Activated T-cell treated with anti-CD3 and anti-CD28 coated beads for 24 hours (primary cell): ENCODE data around the gene ITLN1.
"Not testable (repeated sequence)": the region's sequence is repeated elsewhere in the genome, so short reads cannot be mapped to it uniquely, and the experiment has no call there.

Source experiments
- DNase-seq: peaks from one replicate; pipeline ENCODE4 v3.0.0-alpha.2; 2020; ENCODE audit warnings: low read depth

ITLN1 gene

GRCh38 chr1:160885042-160885441, at the start of gene ITLN1:
ITLN1 (minus strand) TSS chr1:160885180; CDS start chr1:160884877, 303 bp downstream.
- DNase-seq = no peak

DNA sequence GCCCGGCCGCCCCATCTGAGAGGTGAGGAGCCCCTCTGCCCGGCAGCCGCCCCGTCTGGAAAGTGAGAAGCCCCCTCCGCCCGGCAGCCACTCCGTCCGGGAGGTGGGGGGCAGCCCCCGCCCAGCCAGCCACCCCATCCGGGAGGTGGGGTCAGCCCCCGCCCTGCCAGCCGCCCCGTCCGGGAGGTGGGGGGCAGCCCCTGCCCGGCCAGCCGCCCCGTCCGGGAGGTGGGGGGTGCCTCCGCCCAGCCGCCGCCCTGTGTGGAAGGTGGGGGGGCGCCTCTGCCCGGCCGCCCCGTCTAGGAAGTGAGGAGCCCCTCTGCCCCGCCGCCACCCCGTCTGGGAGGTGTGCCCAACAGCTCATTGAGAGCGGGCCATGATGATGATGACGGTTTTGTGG, 48.3 kb upstream of the ITLN1 start:
- not testable (repeated sequence) for DNase-seq

- no peak for DNase-seq
Measured at GRCh38 chr1:160925652-160926244, 40.8 kb upstream of the ITLN1 start.

DNA sequence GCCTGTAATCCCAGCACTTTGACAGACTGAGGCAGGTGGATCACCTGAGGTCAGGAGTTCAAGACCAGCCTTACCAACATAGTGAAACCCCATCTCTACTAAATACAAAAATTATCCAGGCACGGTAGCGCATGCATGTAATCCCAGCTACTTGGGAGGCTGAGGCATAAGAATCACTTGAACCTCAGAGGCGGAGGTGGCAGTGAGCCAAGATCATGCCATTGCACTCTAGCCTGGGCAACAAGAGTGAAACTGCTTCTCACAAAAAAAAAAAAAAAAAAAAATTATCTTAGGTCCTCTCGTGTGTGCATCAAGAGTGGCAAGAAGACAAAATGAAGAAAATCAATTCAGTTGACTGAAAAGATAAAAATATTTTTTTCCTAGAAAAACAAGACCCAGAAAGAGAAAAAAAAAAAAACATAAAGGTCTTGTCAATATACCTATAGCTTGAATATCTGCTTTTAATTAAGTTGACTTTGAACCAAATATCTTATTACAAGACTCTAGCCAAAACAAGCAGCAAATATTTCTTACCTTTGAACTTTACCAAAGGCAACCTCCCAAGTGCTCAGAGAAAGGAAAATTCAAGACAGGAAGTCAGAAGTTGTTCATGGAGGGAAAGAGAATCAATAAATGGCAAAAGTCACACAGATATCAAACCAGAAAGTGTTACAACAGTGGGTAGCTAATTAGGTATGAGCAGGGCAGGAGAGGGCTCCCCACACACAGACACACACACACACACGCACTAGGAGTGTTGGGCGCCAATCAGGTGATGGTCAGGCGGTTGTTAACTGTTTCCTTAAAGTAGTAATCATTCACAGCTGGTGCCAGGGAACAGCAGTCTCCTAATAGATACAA, 40.0 kb upstream of the ITLN1 start:
- DNase-seq = no peak

GRCh38 chr1:160916666-160917065, 31.7 kb upstream of the ITLN1 start:
- no peak for DNase-seq

DNA sequence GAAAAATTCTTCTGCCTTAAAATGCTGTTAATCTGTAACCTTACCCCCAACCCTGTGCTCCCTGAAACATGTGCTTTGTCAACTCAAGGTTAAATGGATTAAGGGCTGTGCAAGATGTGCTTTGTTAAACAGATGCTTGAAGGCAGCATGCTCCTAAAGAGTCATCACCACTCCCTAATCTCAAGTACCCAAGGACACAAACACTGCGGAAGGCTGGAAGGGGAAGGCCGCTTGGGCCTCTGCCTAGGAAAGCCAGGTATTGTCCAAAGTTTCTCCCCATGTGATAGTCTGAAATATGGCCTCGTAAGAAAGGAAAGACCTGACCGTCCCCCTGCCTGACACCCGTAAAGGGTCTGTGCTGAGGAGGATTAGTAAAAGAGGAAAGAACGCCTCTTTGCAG, 28.2 kb upstream of the ITLN1 start:
- DNase-seq = not testable (repeated sequence)

- DNase-seq = no peak
Measured at GRCh38 chr1:160911925-160912324, 26.9 kb upstream of the ITLN1 start.

GRCh38 chr1:160911441-160911840, 26.5 kb upstream of the ITLN1 start:
- DNase-seq = no peak

DNA sequence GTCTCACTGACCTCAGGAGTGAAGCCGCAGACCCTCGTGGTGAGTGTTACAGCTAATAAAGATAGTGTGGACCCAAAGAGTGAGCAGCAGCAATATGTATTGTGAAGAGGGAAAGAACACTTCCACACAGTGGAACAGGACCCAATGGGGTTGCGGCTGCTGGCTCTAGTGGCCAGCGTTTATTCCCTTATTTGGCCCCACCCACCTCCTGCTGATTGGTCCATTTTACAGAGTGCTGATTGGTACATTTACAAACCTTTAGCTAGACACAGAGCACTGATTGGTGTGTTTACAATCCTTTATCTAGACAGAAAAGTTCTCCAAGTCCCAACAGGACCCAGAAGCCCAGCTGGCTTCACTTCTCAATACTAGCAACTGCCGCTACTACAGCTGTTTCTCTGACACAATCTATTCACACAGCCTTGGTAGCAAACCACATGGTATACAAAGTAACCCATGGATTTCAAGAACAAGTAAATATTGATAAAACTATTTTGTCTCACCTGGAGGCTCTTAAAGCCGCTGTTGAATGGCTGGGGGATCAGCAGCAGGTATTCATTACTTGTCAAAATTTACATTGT, 25.3 kb upstream of the ITLN1 start:
- DNase-seq = no peak

- no peak for DNase-seq
Measured at GRCh38 chr1:160907976-160908375, 23.0 kb upstream of the ITLN1 start.

DNA sequence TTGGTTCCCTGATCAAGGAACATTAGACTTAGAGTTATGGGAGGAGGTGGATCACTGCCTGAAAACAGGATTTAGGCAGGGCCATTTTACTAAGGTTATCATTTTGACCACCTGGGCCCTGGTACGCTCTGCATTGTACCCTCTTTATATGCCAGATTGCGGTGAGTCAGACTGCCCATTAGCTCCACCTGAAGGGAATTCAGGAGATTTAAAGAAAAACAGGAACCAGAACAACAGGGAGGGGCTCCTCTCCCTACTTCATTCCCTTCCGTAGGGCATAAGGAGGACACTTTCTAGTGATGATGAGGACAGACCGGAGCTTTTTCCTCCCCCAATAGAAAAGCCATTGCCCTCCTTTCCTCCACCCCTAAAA, 20.6 kb upstream of the ITLN1 start:
- DNase-seq = no peak

GRCh38 chr1:160904783-160905616, 20.0 kb upstream of the ITLN1 start:
- DNase-seq = no peak

DNA sequence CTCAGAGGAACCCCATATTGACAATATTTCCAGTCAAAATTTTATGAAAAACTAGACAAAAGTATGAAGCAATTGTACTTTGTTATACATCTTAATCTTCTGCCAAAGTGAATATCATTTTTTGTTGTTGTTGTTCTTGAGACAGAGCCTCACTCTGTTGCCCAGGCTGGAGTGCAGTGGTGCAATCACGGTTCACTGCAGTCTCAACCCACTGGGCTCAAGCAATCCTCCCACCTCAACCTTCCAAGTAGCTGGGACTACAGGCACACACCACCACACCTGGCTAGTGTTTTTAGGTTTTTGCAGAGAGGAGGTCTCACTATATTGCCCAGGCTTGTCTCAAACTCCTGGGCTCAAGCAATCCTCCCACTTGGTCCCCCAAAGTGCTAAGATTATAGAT, 17.3 kb upstream of the ITLN1 start:
- DNase-seq = not testable (repeated sequence)

GRCh38 chr1:160901768-160902167, 16.8 kb upstream of the ITLN1 start:
- no peak for DNase-seq

- not testable (repeated sequence) for DNase-seq
Measured at GRCh38 chr1:160900683-160901082, 15.7 kb upstream of the ITLN1 start.

DNA sequence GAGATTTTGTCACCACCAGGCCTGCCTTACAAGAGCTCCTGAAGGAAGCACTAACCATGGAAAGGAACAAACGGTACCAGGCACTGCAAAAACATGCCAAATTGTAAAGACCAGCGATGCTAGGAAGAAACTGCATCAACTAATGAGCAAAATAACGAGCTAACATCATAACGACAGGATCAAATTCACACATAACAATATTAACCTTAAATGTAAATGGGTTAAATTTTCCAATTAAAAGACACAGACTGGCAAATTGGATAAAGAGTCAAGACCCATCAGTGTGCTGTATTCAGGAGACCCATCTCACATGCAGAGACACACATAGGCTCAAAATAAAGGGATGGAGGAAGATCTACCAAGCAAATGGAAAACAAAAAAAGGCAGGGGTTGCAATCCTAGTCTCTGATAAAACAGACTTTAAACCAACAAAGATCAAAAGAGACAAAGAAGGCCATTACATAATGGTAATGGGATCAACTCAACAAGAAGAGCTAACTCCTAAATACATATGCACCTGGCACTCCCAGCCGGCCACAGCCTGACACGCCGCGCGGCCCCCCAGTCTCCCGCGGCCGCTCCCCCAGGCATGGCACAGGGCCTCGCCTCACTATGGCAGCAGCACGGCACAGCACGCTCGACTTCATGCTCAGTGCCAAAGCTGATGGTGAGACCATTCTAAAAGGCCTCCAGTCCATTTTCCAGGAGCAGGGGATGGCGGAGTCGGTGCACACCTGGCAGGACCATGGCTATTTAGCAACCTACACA, 9.6 kb upstream of the ITLN1 start:
- DNase-seq = not testable (repeated sequence)

GRCh38 chr1:160891474-160891873, 6.5 kb upstream of the ITLN1 start:
- no peak for DNase-seq

DNA sequence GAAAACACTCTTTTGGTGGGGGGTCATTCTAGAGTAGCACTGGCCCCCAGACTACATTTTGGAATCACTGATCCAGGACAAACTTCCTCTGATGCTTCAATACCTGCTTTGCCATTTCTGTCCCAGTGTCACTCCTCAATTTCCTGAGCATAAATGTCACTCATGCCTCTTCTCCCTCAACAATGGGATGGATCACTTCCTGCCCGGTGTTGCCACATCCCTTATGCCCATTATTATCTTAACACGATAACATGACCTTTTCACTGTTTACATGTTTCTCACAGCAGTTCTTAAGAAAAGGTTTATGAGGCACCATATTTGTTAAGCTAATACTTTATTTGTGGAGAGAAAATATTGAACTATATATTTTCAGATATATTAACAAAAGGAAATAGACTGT, 3.9 kb upstream of the ITLN1 start:
- DNase-seq = no peak

GRCh38 chr1:160887071-160887470, 2.1 kb upstream of the ITLN1 start:
- DNase-seq = no peak

- no peak for DNase-seq
Measured at GRCh38 chr1:160884579-160884978, 401 bp downstream of the ITLN1 start.
